HepG2 (cell line): ENCODE results near the gene CKB. TPM values are rescaled to one million over a fixed set of nuclear protein-coding genes. Genes with fewer than 3 reads are reported as not detected.

Experiments
- ATAC-seq: fragments of 200-7000 bp; cut with Tn5 transposase; 3 replicates; pipeline ENCODE4 v1.9.1; 2020; ENCODE audit warnings: mild to moderate bottlenecking, moderate library complexity
- BruUV-seq: library from RNA; stranded (reverse); fragments of 400-500 nt; replicated peaks from 2 replicates; lab custom pipeline; 2021; lab: Mats Ljungman, UMichigan
- CTCF ChIA-PET: fragments of 300-600 bp; formaldehyde crosslinking; extraction: SDS; loops from one replicate; lab custom pipeline; 2021; ENCODE audit warnings: low total read pairs, inconsistent platforms, low intra/inter-chr PET ratio; lab: Yijun Ruan, JAX
- POLR2A ChIA-PET: fragments of 350-600 bp; sonication (Branson Sonifier 250); formaldehyde crosslinking; loops from one replicate; lab custom pipeline; 2020; ENCODE audit warnings: antibody characterized with exemption, inconsistent platforms; lab: Yijun Ruan, JAX
- DNase-seq: peaks from one replicate; pipeline ENCODE4 v3.0.0-alpha.2; 2015; ENCODE audit warnings: low spot score
- FAIRE-seq: peaks from 3 replicates; lab custom pipeline; 2011; peaks lifted over from hg19 to GRCh38; lab: Jason Lieb, UNC
- H2AFZ ChIP-seq: one replicate; pipeline ENCODE4 v1.6.1; 2011; ENCODE audit warnings: low read length, inconsistent platforms
- H3K27ac ChIP-seq: fragments of 300-600 bp; 3 replicates; pipeline ENCODE4 v1.8.0; 2011; ENCODE audit warnings: mixed run types, mild to moderate bottlenecking, mixed read lengths, low read length, inconsistent platforms; ENCODE audit not compliant: insufficient read depth; ENCODE audit errors: extremely low read length
- H3K27me3 ChIP-seq, 2 experiments: fragments of 200-600 bp in 1 of 2; 2 replicates in 1 of 2; 3 replicates in 1 of 2; pipeline versions ENCODE4 v1.6.0 to v1.8.0; 2011; ENCODE audit warnings: low read length in 2 of 2, mild to moderate bottlenecking in 2 of 2, moderate library complexity in 2 of 2, inconsistent platforms in 1 of 2; ENCODE audit not compliant: insufficient read depth in 2 of 2, control insufficient read depth in 1 of 2
- H3K36me3 ChIP-seq, 2 experiments: fragments of 200-600 bp in 1 of 2; replicated peaks in 1 of 2; 2 replicates in 1 of 2; 3 replicates in 1 of 2; pipeline versions ENCODE4 v1.5.1 to v1.8.0; 2011; ENCODE audit warnings: low read length in 2 of 2, inconsistent platforms in 1 of 2; ENCODE audit not compliant: insufficient read depth in 2 of 2, control insufficient read depth in 1 of 2
- H3K4me1 ChIP-seq: 2 replicates; pipeline ENCODE4 v1.5.1; 2012; ENCODE audit warnings: low read length, inconsistent platforms; ENCODE audit not compliant: insufficient read depth
- H3K4me2 ChIP-seq: 2 replicates; pipeline ENCODE4 v1.6.0; 2011; ENCODE audit warnings: low read depth, low read length, inconsistent platforms
- H3K4me3 ChIP-seq, 3 experiments: fragments of 200-600 bp in 1 of 3; sonication (generic), shearing (Covaris generic) in 1 of 3; replicated peaks in 1 of 3; 2 replicates each; pipeline ENCODE4 v1.5.1; 2011 to 2016; ENCODE audit warnings: low read length in 3 of 3, inconsistent platforms in 2 of 3, low read depth in 2 of 3, mild to moderate bottlenecking in 2 of 3, control low read depth in 1 of 3, mixed read lengths in 1 of 3; ENCODE audit not compliant: insufficient read depth in 1 of 3
- H3K79me2 ChIP-seq: one replicate; pipeline ENCODE4 v1.6.1; 2011; ENCODE audit warnings: low read length, inconsistent platforms; ENCODE audit not compliant: insufficient read depth
- H3K9ac ChIP-seq: 2 replicates; pipeline ENCODE4 v1.6.0; 2011; ENCODE audit warnings: mild to moderate bottlenecking, low read depth, low read length, inconsistent platforms; ENCODE audit not compliant: insufficient read depth
- H3K9me3 ChIP-seq: 2 replicates; pipeline ENCODE4 v1.5.1; 2012; ENCODE audit warnings: mild to moderate bottlenecking, low read length
- H4K20me1 ChIP-seq: 2 replicates; pipeline ENCODE4 v1.6.0; 2011; ENCODE audit warnings: inconsistent platforms, mild to moderate bottlenecking, low read length, moderate library complexity; ENCODE audit not compliant: insufficient read depth
- BRD4 ChIP-seq: sonication (generic); formaldehyde crosslinking; IDR thresholded peaks from 2 replicates; pipeline ENCODE4 v1.4.0; 2020; ENCODE audit warnings: missing genetic modification reagents
- MYC ChIP-seq: sonication (generic); formaldehyde crosslinking; IDR thresholded peaks from 2 replicates; pipeline ENCODE4 v1.9.0; 2021; ENCODE audit warnings: missing genetic modification reagents, borderline replicate concordance
- PRDM4 ChIP-seq: sonication (generic); formaldehyde crosslinking; IDR thresholded peaks from 2 replicates; pipeline ENCODE4 v1.9.0; 2021; ENCODE audit warnings: missing genetic modification reagents, borderline replicate concordance
- SIX4 ChIP-seq: sonication (generic); formaldehyde crosslinking; IDR thresholded peaks from 2 replicates; pipeline ENCODE4 v1.4.0; 2020; ENCODE audit warnings: missing genetic modification reagents
- SOX6 ChIP-seq, 2 experiments: fragments of 450-650 bp in 1 of 2; sonication (generic) in 1 of 2; formaldehyde crosslinking in 1 of 2; IDR thresholded peaks; 2 replicates each; pipeline versions ENCODE4 v1.4.0 to v1.6.1; 2017 to 2020; ENCODE audit warnings: antibody characterized with exemption in 1 of 2, mild to moderate bottlenecking in 1 of 2, missing genetic modification reagents in 1 of 2
- SSRP1 ChIP-seq: IDR thresholded peaks from 2 replicates; pipeline ENCODE4 v1.6.1; 2016; ENCODE audit warnings: control low read depth
- ZNF317 ChIP-seq: sonication (generic); formaldehyde crosslinking; IDR thresholded peaks from 2 replicates; pipeline ENCODE4 v1.5.0; 2020; ENCODE audit warnings: mild to moderate bottlenecking, missing genetic modification reagents
- ZNF572 ChIP-seq: sonication (generic); formaldehyde crosslinking; IDR thresholded peaks from 2 replicates; pipeline ENCODE4 v1.5.1; 2020; ENCODE audit warnings: mild to moderate bottlenecking, missing genetic modification reagents
- ZNF614 ChIP-seq: IDR thresholded peaks from 2 replicates; pipeline ENCODE4 v1.6.1; 2018; ENCODE audit warnings: missing biosample characterization, missing genetic modification reagents, inconsistent platforms, borderline replicate concordance
- ZNF629 ChIP-seq: sonication (generic); formaldehyde crosslinking; conservative IDR thresholded peaks from 2 replicates; pipeline ENCODE4 v1.5.0; 2020; ENCODE audit warnings: missing genetic modification reagents
- ZNF710 ChIP-seq: sonication (generic); formaldehyde crosslinking; IDR thresholded peaks from 2 replicates; pipeline ENCODE4 v1.5.0; 2020; ENCODE audit warnings: mild to moderate bottlenecking, missing genetic modification reagents, borderline replicate concordance
- ZNF780A ChIP-seq: sonication (generic); formaldehyde crosslinking; IDR thresholded peaks from 2 replicates; pipeline ENCODE4 v1.8.0; 2022; ENCODE audit warnings: mild to moderate bottlenecking, missing genetic modification reagents, moderate library complexity
- WGBS: methylation state at CpG from one replicate; pipeline ENCODE4 v1.1.6; 2017; ENCODE audit warnings: low lambda C conversion rate; 5-methylcytosine and 5-hydroxymethylcytosine counted together
- in situ Hi-C: cut with HindIII; loops from 2 replicates; pipeline ENCODE4 v1.10.0; 2017; ENCODE audit warnings: low pct_unique_long_range_greater_than_20kb; ENCODE audit not compliant: extremely low pct_ligation_motif_present
- intact Hi-C: fragments of 100-400 bp; cut with micrococcal nuclease; formaldehyde crosslinking; loops from one replicate; pipeline ENCODE4 v1.10.0; 2022; ENCODE audit not compliant: unreplicated experiment
- polyA plus RNA-seq, 8 experiments: library from polyadenylated mRNA; depleted of rRNA in 3 of 8; stranded (reverse) in 7 of 8; unstranded in 1 of 8; fragments of >200 nt; fragmentation: Illumina TruSeq in 4 of 8; extraction: Trizol in 4 of 8; gene quantifications; 2 replicates each; pipeline versions ENCODE4 v1.2.1 to v1.2.3, GENCODE V29; 2011 to 2016; ENCODE audit warnings: low read depth in 4 of 8, missing spikeins in 1 of 8, mixed read lengths in 1 of 8; ENCODE audit not compliant: insufficient read depth in 1 of 8
- total RNA-seq, 5 experiments: library from RNA; depleted of rRNA; stranded (reverse); fragments of >200 nt; fragmentation: Illumina TruSeq; extraction: Trizol; gene quantifications; 2 replicates each; pipeline ENCODE4 v1.2.3, GENCODE V29; 2016; ENCODE audit warnings: low read depth in 1 of 5

Gene CKB
- total and polyA plus RNA-seq, 2 of the 13 experiments (the other 11 are each of a cell fraction or from before 2014, with no cell fraction given): 82.3 to 217 TPM

- Histone ChIP-seq H3K4me1 (peaks cover 66% of the 10 kb centered on the region), H3K9me3 (no peaks in the 10 kb centered on the region), H4K20me1 (no peaks in the 10 kb centered on the region), H3K27me3 (no peaks in the 10 kb centered on the region), H3K27ac (no peak overlapping the region), H3K9ac (peak overlapping the region; percentile 73; the same call in 1 of the 2 replicates), H3K79me2 (peaks cover 4% of the 10 kb centered on the region), H3K4me2 (peak overlapping the region; percentile 85), H3K4me3 (peak overlapping the region in 2 of 3 experiments; percentile 68 to 81; a peak in 3 of 6 replicates), H2AFZ (no peak overlapping the region), H3K36me3 (peaks cover 0 to 10% of the 10 kb centered on the region in 2 experiments; a peak in 3 of 5 replicates)
- ChIA-PET CTCF (no interaction called here), POLR2A (interaction anchor here (1.1 kb wide), 1 partner anchor 28 kb away, joined by 6 read pairs; no protein-coding TSS in a partner anchor)
- WGBS: 97% methylated on average over 50 of the region's 77 CpGs
- in situ Hi-C loops: no loop called here
- intact Hi-C loops: no loop called here
- no TSS peak for BruUV-seq
- FAIRE-seq (no peak), DNase-seq (no peak), ATAC-seq (no peak)
- TF ChIP-seq PRDM4 (CRISPR knock-in tag): no peak
- TF ChIP-seq ZNF710 (CRISPR knock-in tag): no peak
- TF ChIP-seq SOX6 (IDR thresholded peaks at IDR 0.05): no peak
- TF ChIP-seq SOX6 (CRISPR knock-in tag; IDR thresholded peaks at IDR 0.05): no peak
- no peak for TF ChIP-seq ZNF572 (CRISPR knock-in tag)
- no peak for TF ChIP-seq ZNF614
- no peak for TF ChIP-seq ZNF317
- no peak for TF ChIP-seq ZNF780A (CRISPR knock-in tag)
- no peak for TF ChIP-seq BRD4 (CRISPR knock-in tag)
- no peak for TF ChIP-seq MYC (CRISPR knock-in tag)
- no peak for TF ChIP-seq SIX4 (CRISPR knock-in tag)
- no peak for TF ChIP-seq SSRP1 (CRISPR knock-in tag)
- no peak for TF ChIP-seq ZNF629 (CRISPR knock-in tag)
Measured at GRCh38 chr14:103521438-103521950, 1.1 kb downstream of the CKB start.
